Fibroblast of pulmonary artery (primary cell): ENCODE measurements around the gene PICK1.

ENCODE experiments used
- DNase-seq: peaks from one replicate; pipeline ENCODE4 v3.0.0-alpha.2; 2010; ENCODE audit warnings: low read depth
- H3K4me3 ChIP-seq: replicated peaks from 2 replicates; pipeline ENCODE4 v1.5.1; 2011; ENCODE audit warnings: low read depth, mild to moderate bottlenecking, control low read depth, low read length, moderate library complexity
- CTCF ChIP-seq: IDR thresholded peaks from 2 replicates; pipeline ENCODE4 v1.5.1; 2011; ENCODE audit warnings: mild to moderate bottlenecking, control low read depth, low read length, inconsistent platforms; ENCODE audit errors: missing control alignments

The PICK1 gene

GRCh38 chr22:38031491-38031890 is 25.7 kb upstream of the PICK1 start:
- no peak for TF ChIP-seq CTCF
- DNase-seq = no peak
- H3K4me3 ChIP-seq = no peak overlapping the region

DNA sequence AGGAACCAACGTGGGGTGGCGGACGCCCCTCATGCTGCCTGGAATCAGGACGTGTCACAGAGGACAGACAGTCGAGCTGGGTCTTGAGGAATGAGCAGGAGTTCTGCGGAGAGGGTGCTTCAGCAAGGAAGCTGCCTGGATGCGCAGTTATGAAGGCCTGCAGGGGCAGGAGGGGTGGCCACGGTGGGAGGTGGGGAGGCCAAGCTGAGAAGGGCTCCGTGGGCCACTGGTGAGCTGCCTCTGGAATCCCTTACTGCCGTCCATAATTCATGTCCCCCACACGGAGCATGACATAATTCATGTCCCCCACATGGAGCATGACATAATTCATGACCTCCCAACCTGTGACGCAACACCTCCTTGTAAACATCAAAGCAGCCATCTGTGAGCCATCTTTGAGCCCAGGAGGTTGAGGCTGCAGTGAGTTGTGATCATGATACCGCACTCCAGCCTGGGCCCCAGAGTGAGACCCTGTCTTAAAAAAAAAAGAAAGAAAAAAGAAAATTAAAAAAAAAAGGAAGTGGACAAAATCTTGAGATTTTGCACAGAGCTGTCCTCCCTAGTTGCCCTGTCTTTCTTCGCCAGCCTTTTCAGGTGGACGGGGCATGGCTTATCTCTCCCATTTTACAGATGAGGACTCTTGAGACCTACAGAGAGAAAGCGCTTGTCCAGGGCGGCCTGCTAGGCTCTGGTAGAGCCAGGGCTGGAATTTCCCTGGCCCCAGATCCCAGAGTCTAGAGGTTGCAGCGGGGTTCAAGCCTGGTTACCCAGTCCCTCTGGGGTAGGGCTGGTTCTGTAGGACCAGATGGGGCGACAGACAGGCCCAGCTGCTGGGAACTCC is 24.3 kb upstream of the PICK1 start:
- DNase-seq = peak; percentile 79
- TF ChIP-seq CTCF = no peak
- H3K4me3 ChIP-seq = no peak overlapping the region

- no peak overlapping the region for H3K4me3 ChIP-seq
- no peak for DNase-seq
- TF ChIP-seq CTCF = no peak
These were observed 23.5 kb upstream of the PICK1 start for GRCh38 chr22:38033522-38034277.

DNA sequence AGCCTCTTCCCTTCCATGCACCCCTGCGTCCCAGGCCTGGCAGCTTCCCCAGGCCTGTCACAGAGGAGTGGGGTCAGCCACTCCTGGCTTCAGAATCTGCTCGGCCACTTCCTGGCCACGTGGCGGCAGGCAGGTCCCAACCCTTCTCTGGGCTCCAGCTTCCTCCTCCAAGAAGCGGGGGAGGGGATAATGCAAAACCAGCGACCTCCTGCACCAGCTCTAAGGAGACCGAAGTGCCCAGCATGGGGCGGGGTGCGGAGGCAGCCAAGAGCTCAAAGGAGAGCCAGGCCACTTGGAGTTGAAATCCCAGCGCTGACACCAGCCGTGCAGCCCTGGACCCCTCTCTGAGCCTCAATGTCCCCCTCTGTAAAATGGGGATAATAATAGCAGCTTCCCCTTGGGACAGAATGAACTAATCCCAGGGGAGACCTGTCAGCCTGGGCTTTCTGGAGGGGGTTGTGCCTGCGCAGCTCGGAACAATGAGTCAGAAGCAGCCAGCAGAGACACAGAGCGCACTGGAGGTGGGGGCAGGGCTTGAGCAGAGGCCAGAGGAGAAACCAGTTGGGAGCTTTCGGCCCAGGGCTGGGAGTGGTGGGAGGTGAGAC is 22.8 kb upstream of the PICK1 start:
- no peak for TF ChIP-seq CTCF
- peak; percentile 93 for DNase-seq
- H3K4me3 ChIP-seq = no peak overlapping the region

DNA sequence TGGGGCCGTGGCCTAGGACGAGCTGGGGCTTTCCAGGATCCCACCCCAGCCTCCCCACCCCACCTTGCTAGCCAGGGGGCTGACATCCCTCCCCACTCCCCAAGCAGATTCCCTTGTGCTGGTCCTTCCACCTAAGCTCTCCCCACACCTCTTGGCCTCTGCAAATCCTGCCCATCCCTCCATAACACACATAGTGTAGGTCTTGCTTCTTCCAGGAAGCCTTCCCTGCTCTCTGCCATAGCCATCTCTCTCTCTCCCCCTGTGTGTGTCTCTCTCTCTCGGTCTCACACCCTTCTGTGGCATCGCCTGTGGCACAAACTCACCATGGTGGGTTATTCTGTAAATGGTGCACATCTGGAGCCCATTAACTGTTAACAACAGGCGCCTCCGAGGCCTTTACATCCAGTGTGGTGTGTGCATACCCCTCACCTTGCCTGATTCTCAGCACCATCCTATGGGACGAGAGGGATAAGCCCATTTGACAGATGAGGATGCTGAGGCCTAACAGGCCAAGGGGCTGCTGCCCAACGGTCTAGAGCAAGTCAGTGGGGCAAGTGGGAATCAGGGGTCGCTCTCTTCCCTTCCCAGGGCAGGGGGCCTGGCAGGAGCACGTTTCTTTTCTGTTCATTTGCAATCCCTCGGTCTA is 22.2 kb upstream of the PICK1 start:
- no peak for DNase-seq
- TF ChIP-seq CTCF = no peak
- H3K4me3 ChIP-seq = no peak overlapping the region

DNA sequence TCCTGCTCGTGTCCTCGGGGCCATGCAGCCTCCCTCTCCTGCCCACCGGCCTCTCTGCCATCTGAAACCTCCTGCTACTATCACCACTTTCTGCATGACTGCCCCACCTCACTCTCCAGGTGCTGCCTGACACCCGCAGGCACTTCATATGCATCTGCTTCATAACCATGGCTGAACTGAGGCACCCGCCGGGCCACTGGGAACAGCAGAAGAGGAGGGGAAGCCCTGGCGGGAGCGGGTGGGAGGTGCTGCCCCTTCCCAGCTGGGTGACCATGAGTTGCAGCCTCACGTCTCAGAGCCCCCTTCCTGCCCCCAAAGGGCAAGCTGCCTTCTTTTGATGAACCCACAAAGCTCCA is 21.7 kb upstream of the PICK1 start:
- H3K4me3 ChIP-seq = no peak overlapping the region
- no peak for TF ChIP-seq CTCF
- DNase-seq = no peak
